Activated CD4-positive, alpha-beta T cell treated with anti-CD3 and anti-CD28 coated beads, Interleukin-2, amount 50 U/mL, for 24 hours (primary cell): ENCODE results near the gene MICAL3.

Experiments used
- DNase-seq, 2 donors: peaks; one replicate each; pipeline ENCODE4 v3.0.0-alpha.2; 2020; ENCODE audit warnings: low read depth in 1 of 2, low spot score in 1 of 2

MICAL3 gene

GRCh38 chr22:17916226-17916889 lies 108.0 kb downstream of the MICAL3 start:
- no peak for DNase-seq

GRCh38 chr22:17915676-17916075 lies 108.7 kb downstream of the MICAL3 start:
- DNase-seq = no peak

GRCh38 chr22:17915188-17915587 lies 109.2 kb downstream of the MICAL3 start:
- no peak for DNase-seq

GRCh38 chr22:17914474-17914873 lies 109.9 kb downstream of the MICAL3 start:
- DNase-seq = no peak

- DNase-seq = no peak
These were observed 110.5 kb downstream of the MICAL3 start for GRCh38 chr22:17913801-17914347.

- no peak for DNase-seq
These were observed 111.2 kb downstream of the MICAL3 start for GRCh38 chr22:17912945-17913721.

- DNase-seq = no peak
These were observed 112.5 kb downstream of the MICAL3 start for GRCh38 chr22:17911887-17912286.

GRCh38 chr22:17911312-17911705 lies 113.1 kb downstream of the MICAL3 start:
- DNase-seq = no peak

GRCh38 chr22:17910561-17911311 lies 113.6 kb downstream of the MICAL3 start:
- no peak for DNase-seq

GRCh38 chr22:17907748-17908051 lies 116.7 kb downstream of the MICAL3 start:
- DNase-seq = no peak

GRCh38 chr22:17906978-17907747 lies 117.2 kb downstream of the MICAL3 start:
- DNase-seq = no peak

GRCh38 chr22:17905445-17905844 lies 118.9 kb downstream of the MICAL3 start:
- DNase-seq = no peak

GRCh38 chr22:17903564-17904295 lies 120.6 kb downstream of the MICAL3 start:
- DNase-seq = no peak

GRCh38 chr22:17902960-17903359 lies 121.4 kb downstream of the MICAL3 start:
- DNase-seq = no peak

GRCh38 chr22:17898375-17898774 lies 126.0 kb downstream of the MICAL3 start:
- DNase-seq = no peak

- no peak for DNase-seq
These were observed 126.5 kb downstream of the MICAL3 start for GRCh38 chr22:17897858-17898257.

- no peak for DNase-seq
These were observed 126.9 kb downstream of the MICAL3 start for GRCh38 chr22:17897426-17897825.

GRCh38 chr22:17896586-17896985 lies 127.8 kb downstream of the MICAL3 start:
- DNase-seq = no peak

GRCh38 chr22:17893900-17894535 lies 130.3 kb downstream of the MICAL3 start:
- DNase-seq = no peak

- no peak for DNase-seq
These were observed 132.0 kb downstream of the MICAL3 start for GRCh38 chr22:17892376-17892775.
